ENCODE measurements around the gene NBAS.
A peak's percentile ranks its signal among the peaks of the same experiment; 100 is the strongest.
"Not testable (repeated sequence)": the region's sequence is repeated elsewhere in the genome, so short reads cannot be mapped to it uniquely, and the experiment has no call there.

NBAS gene

DNA sequence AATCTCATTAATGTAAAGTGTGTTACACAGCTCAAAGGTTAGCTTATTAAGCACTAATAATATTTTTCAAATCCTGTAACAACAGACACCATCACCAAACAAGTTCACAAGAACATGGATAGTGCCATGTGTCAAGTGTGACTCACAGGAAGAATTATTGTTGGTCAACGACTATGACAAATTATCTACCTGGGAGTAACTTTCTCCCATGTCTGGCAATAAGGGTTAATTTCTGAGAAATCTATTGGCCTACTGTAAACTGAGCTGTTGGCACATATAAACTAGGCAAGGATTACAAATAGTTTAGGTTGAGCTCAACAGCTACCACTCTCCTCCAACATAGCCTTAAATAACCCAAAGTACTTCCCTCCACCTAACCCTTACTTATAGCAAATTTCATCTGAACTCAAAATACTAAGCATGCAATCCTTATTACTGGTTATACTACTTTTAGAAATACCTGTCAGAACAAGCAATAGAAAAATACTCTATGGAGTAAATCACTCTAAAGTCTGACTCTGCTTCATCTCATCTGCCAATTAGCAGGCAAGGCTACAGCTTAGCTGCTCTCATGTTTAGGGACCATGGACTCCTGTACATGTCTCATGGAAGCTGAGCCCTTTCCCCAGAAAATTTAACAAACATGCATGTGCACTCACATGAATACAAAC, 223.0 kb downstream of the NBAS start:
- no peak for TF ChIP-seq TAF1 (IDR thresholded peaks at IDR 0.05; ENCODE audit: borderline replicate concordance, low read depth, low read length)
- FAIRE-seq: no peak

DNA sequence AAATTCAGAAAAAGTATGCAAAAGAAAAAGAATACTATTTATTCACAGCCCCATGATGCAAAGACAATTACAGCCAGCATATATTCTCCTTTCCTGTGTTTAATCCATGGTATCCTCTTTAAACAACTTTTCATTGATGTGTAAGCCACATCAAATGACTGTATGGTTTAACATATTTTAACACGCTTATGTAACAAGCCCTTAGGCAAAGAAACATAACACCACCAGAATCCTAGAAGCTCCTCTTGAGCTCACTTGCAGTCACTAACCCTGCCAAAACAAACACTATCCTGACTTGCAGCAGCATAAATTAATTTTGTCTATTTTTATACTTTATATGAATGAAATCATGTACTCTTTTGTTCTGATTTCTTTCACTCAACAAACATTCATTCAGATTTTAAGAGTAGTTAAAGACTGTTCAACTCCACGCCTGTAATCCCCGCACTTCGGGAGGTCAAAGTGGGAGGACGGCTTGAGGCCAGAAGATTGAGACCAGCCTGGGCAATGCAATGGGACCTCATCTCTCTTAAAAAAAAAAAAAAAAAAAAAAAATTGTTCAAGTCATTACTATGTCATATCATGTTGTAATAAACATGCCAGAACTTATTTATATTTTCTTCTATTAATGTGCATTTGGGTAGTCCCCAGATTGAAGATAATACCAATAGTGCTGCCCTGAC, 226.3 kb downstream of the NBAS start:
- FAIRE-seq (no peak), DNase-seq (ENCODE audit: insufficient read length) (no peak)
- TF ChIP-seq POLR2AphosphoS5 (IDR thresholded peaks at IDR 0.05; ENCODE audit: low read depth, low read length) (no peak), TAF1 (IDR thresholded peaks at IDR 0.05; ENCODE audit: borderline replicate concordance, low read depth, low read length) (no peak), POLR2A (IDR thresholded peaks at IDR 0.05; ENCODE audit: low read depth, low read length) (no peak)

More for the DNA sequence above, 223.0 kb downstream of the NBAS start:
- no peak for DNase-seq (ENCODE audit: insufficient read length)

- FAIRE-seq: no peak
- TF ChIP-seq POLR2AphosphoS5 (IDR thresholded peaks at IDR 0.05; ENCODE audit: low read depth, low read length) (no peak), TAF1 (IDR thresholded peaks at IDR 0.05; ENCODE audit: borderline replicate concordance, low read depth, low read length) (no peak), POLR2A (IDR thresholded peaks at IDR 0.05; ENCODE audit: low read depth, low read length) (no peak)
- no peak for DNase-seq (ENCODE audit: insufficient read length)
These were observed 229.3 kb downstream of the NBAS start for GRCh38 chr2:15331787-15332186.

DNA sequence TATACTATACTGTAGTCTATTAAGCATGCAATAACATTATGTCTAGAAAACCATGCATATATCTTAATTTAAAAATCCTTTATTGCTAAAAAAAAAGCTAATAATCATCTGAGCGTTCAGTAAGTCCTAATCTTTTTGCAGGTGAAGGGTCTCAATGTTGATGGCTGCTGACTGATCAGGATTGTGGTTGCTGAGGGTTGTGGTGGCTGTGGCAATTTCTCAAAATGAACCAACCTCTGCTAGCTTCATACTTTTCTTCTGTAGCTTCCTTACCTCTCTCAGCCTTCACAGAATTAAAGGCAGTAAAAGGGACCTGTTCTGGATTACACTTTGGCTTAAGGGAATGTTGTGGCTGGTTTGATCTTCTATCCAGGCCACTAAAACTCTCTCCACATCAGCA, 235.8 kb downstream of the NBAS start:
- no peak for DNase-seq (ENCODE audit: insufficient read length)
- TF ChIP-seq POLR2A (IDR thresholded peaks at IDR 0.05; ENCODE audit: low read depth, low read length) (no peak), TAF1 (IDR thresholded peaks at IDR 0.05; ENCODE audit: borderline replicate concordance, low read depth, low read length) (no peak), POLR2AphosphoS5 (IDR thresholded peaks at IDR 0.05; ENCODE audit: low read depth, low read length) (no peak)
- FAIRE-seq: no peak

- no peak for DNase-seq (ENCODE audit: insufficient read length)
- no peak for FAIRE-seq
- TF ChIP-seq POLR2A (IDR thresholded peaks at IDR 0.05; ENCODE audit: low read depth, low read length) (no peak), POLR2AphosphoS5 (IDR thresholded peaks at IDR 0.05; ENCODE audit: low read depth, low read length) (no peak), TAF1 (IDR thresholded peaks at IDR 0.05; ENCODE audit: borderline replicate concordance, low read depth, low read length) (no peak)
These were observed 237.9 kb downstream of the NBAS start for GRCh38 chr2:15323227-15323626.

GRCh38 chr2:15321481-15321880, 239.7 kb downstream of the NBAS start:
- FAIRE-seq: not testable (repeated sequence)

GRCh38 chr2:15316370-15316814, 244.7 kb downstream of the NBAS start:
- FAIRE-seq (no peak), DNase-seq (ENCODE audit: insufficient read length) (no peak)
- TF ChIP-seq TAF1 (IDR thresholded peaks at IDR 0.05; ENCODE audit: borderline replicate concordance, low read depth, low read length): no peak
- TF ChIP-seq POLR2AphosphoS5 (IDR thresholded peaks at IDR 0.05; ENCODE audit: low read depth, low read length): no peak
- no peak for TF ChIP-seq POLR2A (IDR thresholded peaks at IDR 0.05; ENCODE audit: low read depth, low read length)

More at GRCh38 chr2:15321481-15321880, 239.7 kb downstream of the NBAS start:
- not testable (repeated sequence) for DNase-seq (ENCODE audit: insufficient read length)

DNA sequence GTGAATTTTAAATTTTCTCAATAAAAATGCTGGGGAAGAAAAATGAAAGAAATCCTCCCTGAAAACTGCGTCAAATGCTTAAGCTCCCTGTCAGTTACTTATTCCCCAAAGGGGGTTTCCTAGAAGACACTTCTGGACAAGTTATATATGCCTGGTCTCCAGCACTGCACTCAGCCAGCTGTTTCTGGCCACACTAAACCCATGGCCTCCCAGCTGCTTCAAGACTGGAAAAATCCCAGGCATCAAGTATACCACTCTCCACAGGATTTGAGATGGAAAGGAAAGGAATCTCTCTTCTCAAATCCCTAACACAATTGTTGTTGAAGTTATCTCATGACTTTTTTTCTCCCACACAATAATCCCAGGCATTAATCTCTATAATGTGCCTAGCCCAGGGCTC, 245.7 kb downstream of the NBAS start:
- TF ChIP-seq POLR2AphosphoS5 (IDR thresholded peaks at IDR 0.05; ENCODE audit: low read depth, low read length) (no peak), TAF1 (IDR thresholded peaks at IDR 0.05; ENCODE audit: borderline replicate concordance, low read depth, low read length) (no peak), POLR2A (IDR thresholded peaks at IDR 0.05; ENCODE audit: low read depth, low read length) (no peak)
- DNase-seq (ENCODE audit: insufficient read length) (no peak), FAIRE-seq (no peak)

GRCh38 chr2:15313657-15314056, 247.5 kb downstream of the NBAS start:
- DNase-seq (ENCODE audit: insufficient read length) (no peak), FAIRE-seq (no peak)
- TF ChIP-seq TAF1 (IDR thresholded peaks at IDR 0.05; ENCODE audit: borderline replicate concordance, low read depth, low read length) (no peak), POLR2A (IDR thresholded peaks at IDR 0.05; ENCODE audit: low read depth, low read length) (no peak), POLR2AphosphoS5 (IDR thresholded peaks at IDR 0.05; ENCODE audit: low read depth, low read length) (no peak)

DNA sequence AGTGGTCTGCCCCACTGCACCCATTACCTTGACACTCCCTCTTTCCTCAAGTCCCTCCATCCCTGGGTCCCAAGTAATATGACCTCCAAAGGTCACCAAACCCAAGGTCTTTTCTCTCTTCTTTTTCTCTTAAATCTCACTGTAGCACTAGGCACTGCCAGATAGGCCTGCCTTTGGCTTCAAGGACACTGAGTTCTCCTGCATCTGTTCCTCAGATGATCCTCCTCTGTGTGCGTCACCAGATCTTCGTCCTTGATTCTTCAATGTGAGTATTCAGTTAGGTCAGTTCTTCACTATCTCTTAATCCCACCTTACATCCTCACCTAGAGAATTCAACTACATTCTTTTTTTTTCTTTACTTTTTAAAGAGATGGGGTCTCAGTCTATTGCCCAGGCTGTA, 249.2 kb downstream of the NBAS start:
- no peak for DNase-seq (ENCODE audit: insufficient read length)
- FAIRE-seq: peak; percentile 5

GRCh38 chr2:15311201-15311907, 249.8 kb downstream of the NBAS start:
- peak; percentile 79 for FAIRE-seq
- TF ChIP-seq TAF1 (IDR thresholded peaks at IDR 0.05; ENCODE audit: borderline replicate concordance, low read depth, low read length): no peak
- no peak for TF ChIP-seq POLR2A (IDR thresholded peaks at IDR 0.05; ENCODE audit: low read depth, low read length)
- TF ChIP-seq POLR2AphosphoS5 (IDR thresholded peaks at IDR 0.05; ENCODE audit: low read depth, low read length): no peak
- no peak for DNase-seq (ENCODE audit: insufficient read length)

More for the DNA sequence above, 249.2 kb downstream of the NBAS start:
- no peak for TF ChIP-seq POLR2AphosphoS5 (IDR thresholded peaks at IDR 0.05; ENCODE audit: low read depth, low read length)
- TF ChIP-seq POLR2A (IDR thresholded peaks at IDR 0.05; ENCODE audit: low read depth, low read length): no peak

GRCh38 chr2:15307526-15307925, 253.6 kb downstream of the NBAS start:
- FAIRE-seq: no peak
- TF ChIP-seq POLR2AphosphoS5 (IDR thresholded peaks at IDR 0.05; ENCODE audit: low read depth, low read length): no peak
- no peak for TF ChIP-seq POLR2A (IDR thresholded peaks at IDR 0.05; ENCODE audit: low read depth, low read length)
- no peak for TF ChIP-seq TAF1 (IDR thresholded peaks at IDR 0.05; ENCODE audit: borderline replicate concordance, low read depth, low read length)
- no peak for DNase-seq (ENCODE audit: insufficient read length)

Measured in GM12892 (cell line).